Measurements from ENCODE around the gene GBGT1. TPM values are rescaled to one million over a fixed set of nuclear protein-coding genes. Genes with fewer than 3 reads are reported as not detected.

GBGT1 gene
- total RNA-seq, 1 experiment from 2014 or later, result 1.8 TPM

GRCh38 chr9:133113949-133114885, 49.5 kb downstream of the GBGT1 start:
- BruUV-seq (replicated peaks), result no TSS peak
- H3K36me3 ChIP-seq (ENCODE audit: control insufficient read depth, insufficient read depth, low read length), result no peaks in the 10 kb centered on the region
- ATAC-seq (peak; percentile 43), DNase-seq (ENCODE audit: low read depth, low spot score) (no peak)
- no peaks in the 10 kb centered on the region for H3K9me3 ChIP-seq (ENCODE audit: control insufficient read depth, insufficient read depth, low read depth, low read length)
- ChIA-PET POLR2A (no interaction called here), CTCF (no interaction called here)
- no peak for TF ChIP-seq SIN3A (IDR thresholded peaks at IDR 0.05; ENCODE audit: borderline replicate concordance, insufficient read depth, low read depth, low read length)
- TF ChIP-seq POLR2AphosphoS5 (IDR thresholded peaks at IDR 0.05; ENCODE audit: low read depth, low read length), result no peak
- no peak for TF ChIP-seq REST (IDR thresholded peaks at IDR 0.05; ENCODE audit: insufficient read depth in 1 of 2, low read depth in 2 of 2, low read length in 1 of 2)
- no peak for TF ChIP-seq CTCF (IDR thresholded peaks at IDR 0.05)
- TF ChIP-seq TCF7L2 (IDR thresholded peaks at IDR 0.05; ENCODE audit: low read depth, low read length), result no peak
- H3K4me3 ChIP-seq (ENCODE audit: low read depth in 2 of 2, low read length in 2 of 2), result no peak overlapping the region
- peak overlapping the region; percentile 39; the same call in 1 of the 2 replicates for H3K27ac ChIP-seq (ENCODE audit: low read length)
- no peaks in the 10 kb centered on the region for H3K27me3 ChIP-seq (ENCODE audit: control insufficient read depth, insufficient read depth, low read length)
- intact Hi-C loops (cut with micrococcal nuclease; ENCODE audit: unreplicated experiment) (no loop called here), in situ Hi-C loops (cut with HindIII; ENCODE audit: low pct_unique_long_range_greater_than_20kb, low sequenced_read_pairs) (no loop called here)
- peaks cover 51% of the 10 kb centered on the region for H3K4me1 ChIP-seq (ENCODE audit: control insufficient read depth, insufficient read depth, low read length)

GRCh38 chr9:133113163-133113948, 50.4 kb downstream of the GBGT1 start:
- Histone ChIP-seq H3K36me3 (ENCODE audit: control insufficient read depth, insufficient read depth, low read length) (no peaks in the 10 kb centered on the region), H3K4me3 (ENCODE audit: low read depth in 2 of 2, low read length in 2 of 2) (no peak overlapping the region), H3K4me1 (ENCODE audit: control insufficient read depth, insufficient read depth, low read length) (peaks cover 44% of the 10 kb centered on the region), H3K27me3 (ENCODE audit: control insufficient read depth, insufficient read depth, low read length) (no peaks in the 10 kb centered on the region), H3K9me3 (ENCODE audit: control insufficient read depth, insufficient read depth, low read depth, low read length) (no peaks in the 10 kb centered on the region), H3K27ac (ENCODE audit: low read length) (0 out of 2 replicates have a peak overlapping the region, but pooled peaks have one; percentile 17)
- ChIA-PET POLR2A (no interaction called here), CTCF (no interaction called here)
- no TSS peak for BruUV-seq (replicated peaks)
- intact Hi-C loops (cut with micrococcal nuclease; ENCODE audit: unreplicated experiment) (no loop called here), in situ Hi-C loops (cut with HindIII; ENCODE audit: low pct_unique_long_range_greater_than_20kb, low sequenced_read_pairs) (no loop called here)
- no peak for TF ChIP-seq REST (IDR thresholded peaks at IDR 0.05; ENCODE audit: insufficient read depth in 1 of 2, low read depth in 2 of 2, low read length in 1 of 2)
- no peak for TF ChIP-seq SIN3A (IDR thresholded peaks at IDR 0.05; ENCODE audit: borderline replicate concordance, insufficient read depth, low read depth, low read length)
- no peak for TF ChIP-seq POLR2AphosphoS5 (IDR thresholded peaks at IDR 0.05; ENCODE audit: low read depth, low read length)
- TF ChIP-seq TCF7L2 (IDR thresholded peaks at IDR 0.05; ENCODE audit: low read depth, low read length), result no peak
- TF ChIP-seq CTCF (IDR thresholded peaks at IDR 0.05), result no peak
- no peak for DNase-seq (ENCODE audit: low read depth, low spot score)
- no peak for ATAC-seq

Measured in Panc1 (cell line).